RKO (cell line): ENCODE data around the gene MRTFB.
"Not testable (repeated sequence)": the region's sequence is repeated elsewhere in the genome, so short reads cannot be mapped to it uniquely, and the experiment has no call there.

Experiments
- DNase-seq: peaks from one replicate; pipeline ENCODE4 v3.0.0-alpha.2; 2016; ENCODE audit warnings: low spot score

The MRTFB gene

GRCh38 chr16:14105760-14106375 lies 34.7 kb downstream of the MRTFB start:
- DNase-seq, result no peak

DNA sequence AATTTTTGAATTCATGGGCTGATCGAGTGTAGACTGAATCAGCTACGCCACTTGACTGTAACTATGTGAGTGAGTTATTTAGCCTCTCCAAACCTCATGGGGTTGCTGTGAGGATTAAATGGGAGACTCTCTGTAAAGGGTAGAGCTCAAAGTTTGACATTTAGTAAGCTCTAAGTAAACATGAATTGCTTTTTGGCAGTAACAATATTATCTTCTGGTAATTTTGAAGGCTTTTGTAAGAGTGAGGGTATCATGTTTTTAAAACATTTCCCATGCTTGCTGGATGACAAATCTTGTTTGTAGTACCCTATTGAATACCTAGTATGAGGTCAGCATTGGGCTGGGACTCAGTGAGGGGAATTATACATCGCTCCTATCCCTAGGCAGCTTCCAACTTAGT lies 35.3 kb downstream of the MRTFB start:
- DNase-seq, result no peak

GRCh38 chr16:14106961-14107360 lies 35.8 kb downstream of the MRTFB start:
- no peak for DNase-seq

DNA sequence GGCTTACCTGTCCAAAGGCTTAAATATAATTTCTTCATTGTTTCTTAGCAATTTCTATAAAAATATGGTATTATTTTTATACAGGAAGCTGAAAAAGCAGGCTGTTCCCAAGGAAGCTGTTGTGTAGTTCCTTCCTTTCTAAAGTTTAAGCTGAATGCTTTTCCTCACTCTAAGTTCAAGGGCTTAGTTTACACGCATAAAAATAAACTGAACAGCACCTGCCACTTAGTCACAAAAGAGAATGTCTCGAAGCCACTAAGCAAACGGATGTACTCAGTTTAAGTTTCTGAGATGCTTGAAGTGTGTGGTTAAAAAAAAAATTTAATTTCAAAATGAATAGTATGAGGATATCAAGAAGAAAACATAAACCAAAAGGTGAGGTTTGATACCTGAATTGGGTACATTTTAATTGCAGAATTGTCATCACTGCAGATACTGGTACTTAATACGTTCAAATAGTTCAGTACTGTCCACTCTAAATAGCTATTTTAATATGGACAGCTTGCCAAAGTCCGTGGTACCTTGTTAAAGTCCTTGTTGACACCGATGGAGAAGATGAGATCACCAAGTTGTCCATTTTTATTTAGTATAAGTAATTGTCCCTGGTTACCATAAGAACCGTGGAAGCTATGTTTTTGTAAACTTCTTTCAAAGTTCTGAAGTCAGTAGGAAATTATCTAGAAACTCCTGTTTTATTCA lies 38.1 kb downstream of the MRTFB start:
- no peak for DNase-seq

- DNase-seq, result no peak
Measured at GRCh38 chr16:14109782-14110727, 38.9 kb downstream of the MRTFB start.

DNA sequence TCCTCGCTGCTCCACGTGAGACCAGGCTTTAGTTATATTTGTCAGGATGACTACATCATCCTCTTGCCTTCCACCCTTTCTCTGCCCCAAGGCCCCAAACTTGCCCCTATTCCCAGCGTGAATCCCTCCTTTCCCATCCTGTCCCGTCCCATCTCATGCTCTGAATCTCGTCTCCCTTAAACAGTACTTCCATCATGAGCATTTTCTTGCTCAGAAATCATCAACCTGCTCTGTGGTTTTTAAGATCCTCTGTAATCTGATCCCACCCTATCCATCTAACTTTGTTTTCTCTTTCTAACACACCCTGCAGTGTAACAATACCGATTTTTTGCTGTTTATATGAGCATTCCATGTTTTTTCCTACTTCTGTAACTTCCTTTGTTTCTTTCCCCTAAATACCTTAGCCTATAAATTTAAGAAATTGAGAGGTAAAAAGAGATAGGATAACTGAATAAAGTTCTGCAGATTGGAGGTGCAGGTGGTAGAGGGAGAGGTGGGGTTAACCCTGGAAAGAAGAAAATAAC lies 39.7 kb downstream of the MRTFB start:
- DNase-seq, result no peak

DNA sequence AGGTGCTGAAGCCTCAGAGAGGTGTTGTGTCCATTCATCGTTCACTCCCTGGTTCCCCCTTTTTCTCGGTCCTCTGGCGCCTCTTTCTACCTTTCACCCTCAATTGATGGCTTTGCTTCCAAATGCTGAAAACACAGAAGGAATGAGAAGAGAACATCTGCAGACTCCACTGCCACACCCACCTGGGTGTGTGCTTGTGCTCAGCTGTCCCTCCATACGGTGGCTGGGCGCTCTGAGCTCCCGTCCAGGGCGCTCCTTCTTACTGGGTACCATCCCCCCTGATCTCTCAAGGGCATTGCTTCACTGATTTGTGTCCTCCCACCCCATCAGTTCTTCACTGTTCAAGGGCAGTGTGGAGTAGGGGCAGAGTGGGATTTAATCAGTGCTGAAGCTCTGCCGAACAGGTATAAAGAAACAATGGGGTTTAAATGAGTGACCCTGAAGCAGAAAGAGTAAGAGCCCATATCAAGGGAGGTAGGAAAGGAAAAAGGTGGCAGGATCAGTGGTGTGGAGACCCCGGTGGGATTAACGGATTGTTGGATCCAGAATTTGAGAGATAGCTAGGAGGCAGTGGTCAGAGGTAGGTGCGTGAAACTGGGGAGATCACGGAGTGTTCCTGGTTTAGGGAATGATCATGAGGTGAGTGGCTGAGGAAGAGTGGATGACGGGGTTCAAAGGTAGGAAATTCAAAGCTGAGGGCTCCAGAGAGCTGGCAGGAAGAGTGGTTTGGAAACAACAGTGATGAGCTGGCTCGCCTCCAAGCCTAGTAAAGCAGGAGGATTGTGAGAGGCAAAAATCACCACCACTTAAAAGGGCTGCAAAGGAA lies 40.8 kb downstream of the MRTFB start:
- DNase-seq, result no peak

GRCh38 chr16:14112539-14112856 lies 41.4 kb downstream of the MRTFB start:
- no peak for DNase-seq

- no peak for DNase-seq
Measured at GRCh38 chr16:14113344-14113743, 42.2 kb downstream of the MRTFB start.

- no peak for DNase-seq
Measured at GRCh38 chr16:14117051-14117450, 45.9 kb downstream of the MRTFB start.

DNA sequence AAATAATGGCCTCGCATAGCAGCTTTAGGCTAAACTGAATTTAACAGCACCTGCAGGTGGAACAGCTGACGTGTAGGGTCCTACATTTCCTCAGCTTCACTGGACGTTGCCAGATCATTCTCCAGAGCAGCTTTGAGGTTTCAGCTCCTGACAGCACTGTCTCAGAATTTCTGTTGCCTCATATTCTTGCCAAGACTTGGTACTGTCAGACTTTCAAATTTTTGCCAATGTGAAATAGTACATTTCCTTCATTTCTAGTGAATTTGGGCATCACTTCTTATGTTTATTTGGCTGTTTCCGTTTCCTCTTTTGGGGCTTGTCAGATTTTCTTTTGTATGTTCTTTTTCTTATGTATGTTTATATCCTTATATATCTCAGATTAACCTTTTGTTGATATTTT lies 48.7 kb downstream of the MRTFB start:
- DNase-seq, result no peak

DNA sequence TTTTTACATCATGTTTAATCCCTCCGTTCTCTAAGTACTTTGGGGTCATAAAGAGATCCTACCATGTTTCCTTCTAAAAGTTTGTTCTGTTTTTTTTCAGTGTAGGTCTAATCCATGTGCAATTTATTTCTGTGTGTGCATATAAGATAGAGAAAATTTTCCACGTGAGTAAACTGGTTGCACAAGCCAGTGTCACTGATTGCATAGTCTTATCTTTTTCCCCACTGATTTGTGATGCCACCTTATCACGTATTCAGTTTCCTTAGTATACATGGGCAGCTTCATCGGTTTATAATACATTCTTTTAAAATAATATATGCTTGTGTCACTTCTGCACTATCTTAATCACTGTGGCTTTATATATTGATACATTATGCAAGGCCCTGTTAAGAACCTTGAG lies 49.2 kb downstream of the MRTFB start:
- no peak for DNase-seq

DNA sequence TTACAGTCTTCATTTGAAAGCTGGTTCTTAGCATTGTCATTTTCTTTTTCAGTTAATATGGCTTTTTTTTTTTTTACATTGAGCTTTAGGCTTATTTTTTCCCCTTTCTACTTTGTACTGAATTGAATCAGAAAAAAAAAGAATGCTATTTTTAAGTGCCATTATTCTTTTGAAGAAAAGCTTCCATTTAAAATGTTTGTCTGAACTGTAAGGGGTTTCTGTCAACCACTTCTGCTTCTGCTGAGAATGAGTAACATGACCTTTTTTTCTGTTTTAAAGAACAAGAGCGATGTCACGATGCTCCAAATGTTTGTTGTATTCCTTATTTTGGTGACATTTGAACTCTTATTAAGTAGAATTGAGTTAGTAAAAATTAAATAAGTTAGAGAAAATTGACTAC lies 50.0 kb downstream of the MRTFB start:
- DNase-seq, result no peak

GRCh38 chr16:14121872-14122271 lies 50.8 kb downstream of the MRTFB start:
- no peak for DNase-seq

- not testable (repeated sequence) for DNase-seq
Measured at GRCh38 chr16:14122430-14122829, 51.3 kb downstream of the MRTFB start.

DNA sequence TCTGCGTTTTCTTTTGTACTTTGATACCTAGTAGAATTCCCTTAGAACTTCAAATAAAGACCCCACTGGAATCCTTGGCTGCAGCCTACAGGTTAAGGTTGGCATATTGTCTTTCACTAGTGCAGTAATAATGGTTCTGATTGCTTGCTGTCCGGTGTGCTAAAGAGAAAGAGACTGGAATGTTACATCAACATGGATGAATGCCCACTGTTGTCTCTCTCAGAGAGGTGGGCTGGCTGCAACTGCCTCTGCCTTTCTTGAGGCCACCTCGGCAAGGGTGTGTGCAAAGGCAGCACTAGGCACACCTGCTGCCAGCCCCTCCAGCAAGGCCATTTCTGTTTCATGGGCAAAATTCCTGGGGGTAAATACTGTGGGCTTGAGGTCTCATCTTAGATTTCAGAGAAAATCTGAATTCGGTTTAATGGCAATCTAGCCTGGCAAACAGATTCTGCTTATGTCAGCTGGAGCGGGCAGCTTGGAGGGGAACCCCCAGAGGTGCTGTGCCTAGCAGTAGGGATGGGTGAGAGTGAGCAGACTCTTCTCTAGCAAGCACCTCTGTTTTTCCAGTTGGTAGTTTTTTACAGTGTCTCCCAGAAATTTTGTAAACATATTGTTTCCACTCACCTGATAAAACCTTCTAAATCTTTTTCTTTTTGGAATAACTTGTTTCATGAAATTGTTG lies 54.0 kb downstream of the MRTFB start:
- no peak for DNase-seq

GRCh38 chr16:14125708-14126107 lies 54.6 kb downstream of the MRTFB start:
- DNase-seq, result no peak

DNA sequence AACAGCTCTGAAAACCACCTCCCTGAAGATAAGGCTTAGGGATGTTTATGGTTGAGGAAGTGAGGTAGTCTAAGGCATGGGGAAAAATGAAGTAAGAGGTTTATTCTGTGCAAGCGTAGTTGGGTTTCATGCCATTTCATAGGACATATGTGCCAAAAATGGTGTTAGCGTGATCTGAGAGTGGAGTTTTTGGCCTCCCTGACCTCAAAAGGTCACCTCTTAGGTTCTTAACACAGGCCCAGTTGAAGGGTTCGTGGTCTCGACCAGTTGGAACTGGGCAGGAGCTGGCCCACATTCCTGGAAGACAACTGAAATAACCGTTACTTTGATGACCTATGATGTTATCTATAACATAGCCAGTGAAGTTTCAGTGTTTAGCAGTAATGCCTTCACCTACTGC lies 57.0 kb downstream of the MRTFB start:
- DNase-seq, result no peak

DNA sequence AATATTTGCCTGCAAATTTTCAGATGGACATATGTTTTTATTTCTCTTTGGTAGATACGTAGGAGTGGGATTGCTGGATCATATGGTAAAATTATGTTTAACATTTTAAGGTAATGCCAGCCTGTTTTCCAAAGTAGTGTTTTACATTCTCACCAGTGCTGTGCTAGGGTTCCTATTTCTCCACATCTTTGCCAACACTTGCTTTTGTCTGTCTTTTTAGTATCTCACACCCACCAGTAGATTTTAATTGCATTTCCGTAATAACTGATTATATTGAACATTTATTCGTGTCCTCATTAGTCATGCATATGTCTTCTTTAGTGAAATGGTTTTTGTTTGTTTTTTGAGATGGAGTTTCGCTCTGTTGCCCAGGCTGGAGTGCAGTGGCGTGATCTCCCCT lies 58.4 kb downstream of the MRTFB start:
- no peak for DNase-seq

DNA sequence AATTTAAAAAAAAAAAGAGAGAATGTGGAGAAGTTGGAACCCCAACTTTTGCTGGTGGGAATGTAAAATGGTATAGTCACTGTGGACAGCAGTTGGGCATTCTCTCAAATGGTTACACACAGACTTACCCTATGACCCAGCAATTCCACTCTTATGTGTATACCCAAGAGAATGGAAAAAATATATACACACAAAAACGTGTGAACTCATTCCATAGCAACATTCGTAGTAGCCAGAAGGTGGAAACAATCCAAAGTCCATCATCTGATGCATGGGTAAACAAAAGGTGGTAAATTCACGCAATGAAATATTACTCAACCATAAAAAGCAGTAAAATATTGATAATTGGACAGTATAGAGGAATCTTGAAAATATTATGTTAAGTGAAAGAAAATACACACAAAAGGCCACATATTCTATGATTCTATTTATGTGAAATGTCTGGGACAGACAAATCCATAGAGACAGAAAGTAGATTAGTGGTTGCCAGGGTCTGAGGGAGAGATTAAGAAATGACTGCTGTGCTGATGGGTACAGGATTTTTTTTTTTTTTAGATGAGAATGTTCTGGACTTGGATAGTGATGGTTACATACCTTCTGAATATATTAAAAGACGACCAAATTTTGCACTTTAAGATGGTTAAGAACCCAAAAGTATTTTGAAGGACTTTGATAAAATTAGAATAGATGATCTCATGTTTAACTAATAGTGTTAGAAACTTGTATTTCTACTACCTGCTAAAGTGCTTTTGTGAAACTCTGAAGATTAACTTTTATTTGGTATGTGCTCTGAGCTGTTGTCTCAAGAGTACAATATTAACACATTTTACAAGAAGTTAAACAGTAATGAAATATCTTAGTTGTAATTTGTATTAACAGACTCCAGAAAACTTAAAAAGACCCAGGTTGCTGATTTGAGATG lies 60.9 kb downstream of the MRTFB start:
- no peak for DNase-seq
